Mammary epithelial cell (primary cell): ENCODE results near the gene EPYC.

ENCODE experiments used
- EZH2 ChIP-seq: IDR thresholded peaks from 2 replicates; pipeline ENCODE4 v1.6.1; 2012; ENCODE audit warnings: low read length, inconsistent platforms, borderline replicate concordance
- TF ChIP-seq, protein P1 (sequence below), 2 donors: IDR thresholded peaks in 1 of 2; conservative IDR thresholded peaks in 1 of 2; 2 replicates each; pipeline ENCODE4 v1.5.1; 2011 to 2012; ENCODE audit warnings: inconsistent platforms in 2 of 2, low read length in 2 of 2, mild to moderate bottlenecking in 2 of 2, control low read depth in 1 of 2, low read depth in 1 of 2; ENCODE audit not compliant: insufficient read depth in 1 of 2; ENCODE audit errors: extremely low read depth in 1 of 2

GRCh38 chr12:90972226-90972625 is 32.5 kb downstream of the EPYC start:
- TF ChIP-seq, protein P1, sequence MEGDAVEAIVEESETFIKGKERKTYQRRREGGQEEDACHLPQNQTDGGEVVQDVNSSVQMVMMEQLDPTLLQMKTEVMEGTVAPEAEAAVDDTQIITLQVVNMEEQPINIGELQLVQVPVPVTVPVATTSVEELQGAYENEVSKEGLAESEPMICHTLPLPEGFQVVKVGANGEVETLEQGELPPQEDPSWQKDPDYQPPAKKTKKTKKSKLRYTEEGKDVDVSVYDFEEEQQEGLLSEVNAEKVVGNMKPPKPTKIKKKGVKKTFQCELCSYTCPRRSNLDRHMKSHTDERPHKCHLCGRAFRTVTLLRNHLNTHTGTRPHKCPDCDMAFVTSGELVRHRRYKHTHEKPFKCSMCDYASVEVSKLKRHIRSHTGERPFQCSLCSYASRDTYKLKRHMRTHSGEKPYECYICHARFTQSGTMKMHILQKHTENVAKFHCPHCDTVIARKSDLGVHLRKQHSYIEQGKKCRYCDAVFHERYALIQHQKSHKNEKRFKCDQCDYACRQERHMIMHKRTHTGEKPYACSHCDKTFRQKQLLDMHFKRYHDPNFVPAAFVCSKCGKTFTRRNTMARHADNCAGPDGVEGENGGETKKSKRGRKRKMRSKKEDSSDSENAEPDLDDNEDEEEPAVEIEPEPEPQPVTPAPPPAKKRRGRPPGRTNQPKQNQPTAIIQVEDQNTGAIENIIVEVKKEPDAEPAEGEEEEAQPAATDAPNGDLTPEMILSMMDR (conservative IDR thresholded peaks at IDR 0.05 in 1 of 2, IDR thresholded peaks at IDR 0.05 in 1 of 2; ENCODE audit: extremely low read depth in 1 of 2, insufficient read depth in 1 of 2, low read depth in 1 of 2, low read length in 2 of 2), result no peak
- no peak for TF ChIP-seq EZH2
